ENCODE results near the gene RAPGEF6. TPM values are rescaled to one million over a fixed set of nuclear protein-coding genes. Genes with fewer than 3 reads are reported as not detected.

The RAPGEF6 gene
- polyA plus RNA-seq, 1 donor (not counting 4 experiments of a cell fraction or from before 2014, with no cell fraction given), result 8.7 TPM

GRCh38 chr5:131641494-131641893, 6.5 kb upstream of the RAPGEF6 start:
- Histone ChIP-seq H4K20me1 (ENCODE audit: control insufficient read depth, extremely low read depth, insufficient read depth, low read length) (no peaks in the 10 kb centered on the region), H3K4me1 (ENCODE audit: control insufficient read depth, extremely low read depth, insufficient read depth, low read length) (peaks cover 15% of the 10 kb centered on the region), H3K27me3 (ENCODE audit: control insufficient read depth, extremely low read depth, insufficient read depth, low read length) (no peaks in the 10 kb centered on the region), H3K36me3 (ENCODE audit: control insufficient read depth in 2 of 2, extremely low read depth in 1 of 2, insufficient read depth in 2 of 2, low read length in 2 of 2) (peaks cover 3 to 6% of the 10 kb centered on the region in 2 experiments), H3K9me3 (ENCODE audit: control insufficient read depth, low read depth, low read length) (no peaks in the 10 kb centered on the region), H3K4me3 (ENCODE audit: control insufficient read depth in 2 of 3, extremely low read depth in 1 of 3, insufficient read depth in 2 of 3, low read depth in 1 of 3, low read length in 3 of 3) (no peak overlapping the region), H3K27ac (ENCODE audit: control insufficient read depth, insufficient read depth, low read length) (no peak overlapping the region), H3K9ac (ENCODE audit: control insufficient read depth, extremely low read depth, insufficient read depth, low read length) (no peak overlapping the region), H3K4me2 (ENCODE audit: control insufficient read depth, extremely low read depth, insufficient read depth, low read depth, low read length) (no peak overlapping the region), H3K79me2 (ENCODE audit: control insufficient read depth, insufficient read depth, low read length) (no peaks in the 10 kb centered on the region), H2AFZ (ENCODE audit: control insufficient read depth, low read length) (no peak overlapping the region), H3K9me1 (ENCODE audit: control insufficient read depth, extremely low read depth, insufficient read depth, low read length) (no peaks in the 10 kb centered on the region)
- TF ChIP-seq CTCF (optimal IDR thresholded peaks at IDR 0.05 in 1 of 3, IDR thresholded peaks at IDR 0.05 in 1 of 3, conservative IDR thresholded peaks at IDR 0.05 in 1 of 3; ENCODE audit: extremely low read depth in 1 of 3, insufficient read depth in 2 of 3, low read length in 3 of 3), result no peak
- TF ChIP-seq EZH2 (IDR thresholded peaks at IDR 0.05; ENCODE audit: low read length), result no peak
- DNase-seq (ENCODE audit: low read depth, low spot score) (no peak), FAIRE-seq (no peak)
- dilution Hi-C loops (cut with MboI; ENCODE audit: extremely low pct_ligation_motif_present, low sequenced_read_pairs), result no loop called here

GRCh38 chr5:131640043-131640856, 5.2 kb upstream of the RAPGEF6 start:
- Histone ChIP-seq H2AFZ (ENCODE audit: control insufficient read depth, low read length) (no peak overlapping the region), H3K9me3 (ENCODE audit: control insufficient read depth, low read depth, low read length) (no peaks in the 10 kb centered on the region), H3K36me3 (ENCODE audit: control insufficient read depth in 2 of 2, extremely low read depth in 1 of 2, insufficient read depth in 2 of 2, low read length in 2 of 2) (peaks cover 0 to 5% of the 10 kb centered on the region in 2 experiments), H3K4me3 (ENCODE audit: control insufficient read depth in 2 of 3, extremely low read depth in 1 of 3, insufficient read depth in 2 of 3, low read depth in 1 of 3, low read length in 3 of 3) (no peak overlapping the region), H3K9me1 (ENCODE audit: control insufficient read depth, extremely low read depth, insufficient read depth, low read length) (no peaks in the 10 kb centered on the region), H3K27ac (ENCODE audit: control insufficient read depth, insufficient read depth, low read length) (no peak overlapping the region), H3K27me3 (ENCODE audit: control insufficient read depth, extremely low read depth, insufficient read depth, low read length) (no peaks in the 10 kb centered on the region), H3K79me2 (ENCODE audit: control insufficient read depth, insufficient read depth, low read length) (no peaks in the 10 kb centered on the region), H3K4me2 (ENCODE audit: control insufficient read depth, extremely low read depth, insufficient read depth, low read depth, low read length) (no peak overlapping the region), H4K20me1 (ENCODE audit: control insufficient read depth, extremely low read depth, insufficient read depth, low read length) (no peaks in the 10 kb centered on the region), H3K4me1 (ENCODE audit: control insufficient read depth, extremely low read depth, insufficient read depth, low read length) (peaks cover 19% of the 10 kb centered on the region), H3K9ac (ENCODE audit: control insufficient read depth, extremely low read depth, insufficient read depth, low read length) (no peak overlapping the region)
- DNase-seq (ENCODE audit: low read depth, low spot score) (no peak), FAIRE-seq (no peak)
- dilution Hi-C loops (cut with MboI; ENCODE audit: extremely low pct_ligation_motif_present, low sequenced_read_pairs), result no loop called here
- TF ChIP-seq CTCF (optimal IDR thresholded peaks at IDR 0.05 in 1 of 3, IDR thresholded peaks at IDR 0.05 in 1 of 3, conservative IDR thresholded peaks at IDR 0.05 in 1 of 3; ENCODE audit: extremely low read depth in 1 of 3, insufficient read depth in 2 of 3, low read length in 3 of 3) (no peak), EZH2 (IDR thresholded peaks at IDR 0.05; ENCODE audit: low read length) (no peak)

Data from keratinocyte (primary cell).